ENCODE results near the gene SLC38A3.
"Not testable (repeated sequence)": the region's sequence is repeated elsewhere in the genome, so short reads cannot be mapped to it uniquely, and the experiment has no call there.

The SLC38A3 gene

GRCh38 chr3:50192689-50193141 is 12.4 kb upstream of the SLC38A3 start:
- DNase-seq: peak; percentile 11 to 58

- no peak for DNase-seq
Observed at GRCh38 chr3:50193286-50193685, 11.8 kb upstream of the SLC38A3 start.

- DNase-seq: no peak
Observed at GRCh38 chr3:50193746-50194127, 11.3 kb upstream of the SLC38A3 start.

GRCh38 chr3:50194128-50194902 is 10.8 kb upstream of the SLC38A3 start:
- peak in 1 of 2 experiments; percentile 9 for DNase-seq

- DNase-seq: no peak
Observed at GRCh38 chr3:50194903-50195500, 10.1 kb upstream of the SLC38A3 start.

GRCh38 chr3:50195501-50196252 is 9.4 kb upstream of the SLC38A3 start:
- no peak for DNase-seq

- DNase-seq: no peak
Observed at GRCh38 chr3:50196253-50196801, 8.7 kb upstream of the SLC38A3 start.

- DNase-seq: no peak
Observed at GRCh38 chr3:50201573-50202315, 3.3 kb upstream of the SLC38A3 start.

GRCh38 chr3:50202353-50203112 is 2.5 kb upstream of the SLC38A3 start:
- DNase-seq: no peak

- DNase-seq: no peak
Observed at GRCh38 chr3:50203113-50203808, 1.8 kb upstream of the SLC38A3 start.

GRCh38 chr3:50203809-50204803 is 965 bp upstream of the SLC38A3 start:
- no peak for DNase-seq

GRCh38 chr3:50205413-50206276 is 574 bp downstream of the SLC38A3 start:
- DNase-seq: no peak

GRCh38 chr3:50207359-50208042 is 2.4 kb downstream of the SLC38A3 start:
- no peak for DNase-seq

- no peak for DNase-seq
Observed at GRCh38 chr3:50208677-50209344, 3.7 kb downstream of the SLC38A3 start.

- no peak for DNase-seq
Observed at GRCh38 chr3:50210176-50210509, 5.1 kb downstream of the SLC38A3 start.

- no peak for DNase-seq
Observed at GRCh38 chr3:50210510-50211367, 5.7 kb downstream of the SLC38A3 start.

GRCh38 chr3:50211368-50211717 is 6.3 kb downstream of the SLC38A3 start:
- not testable (repeated sequence) for DNase-seq

Data from NCI-H446 (cell line).